Epithelial cell of proximal tubule (primary cell): ENCODE data around the gene TNNT3. TPM values are rescaled to one million over a fixed set of nuclear protein-coding genes. Genes with fewer than 3 reads are reported as not detected.

ENCODE experiments used
- DNase-seq: peaks from one replicate; pipeline ENCODE4 v3.0.0-alpha.2; 2011; ENCODE audit warnings: low read depth
- H3K4me3 ChIP-seq: 2 replicates; pipeline ENCODE4 v1.5.1; 2011; ENCODE audit warnings: low read depth, mild to moderate bottlenecking, low read length
- total RNA-seq: library from RNA; depleted of rRNA; stranded (reverse); fragments of >200 nt; gene quantifications from 2 replicates; pipeline ENCODE4 v1.2.3, GENCODE V29; 2015
- TF ChIP-seq, protein P1 (sequence below): conservative IDR thresholded peaks from 2 replicates; pipeline ENCODE4 v1.5.1; 2012; ENCODE audit warnings: low read depth, mild to moderate bottlenecking, low read length

TNNT3 gene
- total RNA-seq, 1 donor from 2014 or later = not detected

- TF ChIP-seq, protein P1, sequence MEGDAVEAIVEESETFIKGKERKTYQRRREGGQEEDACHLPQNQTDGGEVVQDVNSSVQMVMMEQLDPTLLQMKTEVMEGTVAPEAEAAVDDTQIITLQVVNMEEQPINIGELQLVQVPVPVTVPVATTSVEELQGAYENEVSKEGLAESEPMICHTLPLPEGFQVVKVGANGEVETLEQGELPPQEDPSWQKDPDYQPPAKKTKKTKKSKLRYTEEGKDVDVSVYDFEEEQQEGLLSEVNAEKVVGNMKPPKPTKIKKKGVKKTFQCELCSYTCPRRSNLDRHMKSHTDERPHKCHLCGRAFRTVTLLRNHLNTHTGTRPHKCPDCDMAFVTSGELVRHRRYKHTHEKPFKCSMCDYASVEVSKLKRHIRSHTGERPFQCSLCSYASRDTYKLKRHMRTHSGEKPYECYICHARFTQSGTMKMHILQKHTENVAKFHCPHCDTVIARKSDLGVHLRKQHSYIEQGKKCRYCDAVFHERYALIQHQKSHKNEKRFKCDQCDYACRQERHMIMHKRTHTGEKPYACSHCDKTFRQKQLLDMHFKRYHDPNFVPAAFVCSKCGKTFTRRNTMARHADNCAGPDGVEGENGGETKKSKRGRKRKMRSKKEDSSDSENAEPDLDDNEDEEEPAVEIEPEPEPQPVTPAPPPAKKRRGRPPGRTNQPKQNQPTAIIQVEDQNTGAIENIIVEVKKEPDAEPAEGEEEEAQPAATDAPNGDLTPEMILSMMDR = no peak
- no peak overlapping the region for H3K4me3 ChIP-seq
- no peak for DNase-seq
Observed at GRCh38 chr11:1969776-1970175, 50.3 kb downstream of the TNNT3 start.

DNA sequence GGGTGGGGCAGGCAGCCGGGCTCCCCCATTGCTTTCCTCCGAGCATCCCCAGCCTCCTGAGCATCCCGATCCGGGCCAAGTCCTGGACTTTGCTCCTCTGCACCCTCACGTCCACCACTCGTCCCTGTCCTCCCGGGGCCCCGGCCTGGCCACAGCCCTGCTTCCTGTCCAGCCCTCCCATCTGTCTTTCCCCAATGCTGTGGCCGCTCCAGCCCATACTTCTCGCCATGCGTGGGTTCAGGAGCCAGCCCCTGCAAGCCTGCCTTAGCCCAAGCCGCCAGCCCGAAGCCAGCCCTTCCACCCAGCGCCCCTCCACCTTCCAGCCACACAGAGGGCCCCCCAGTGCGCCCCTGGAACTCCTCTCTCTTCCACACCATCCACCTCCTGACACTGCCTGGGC lies 51.5 kb downstream of the TNNT3 start:
- TF ChIP-seq, protein P1 = no peak
- H3K4me3 ChIP-seq = no peak overlapping the region
- no peak for DNase-seq

DNA sequence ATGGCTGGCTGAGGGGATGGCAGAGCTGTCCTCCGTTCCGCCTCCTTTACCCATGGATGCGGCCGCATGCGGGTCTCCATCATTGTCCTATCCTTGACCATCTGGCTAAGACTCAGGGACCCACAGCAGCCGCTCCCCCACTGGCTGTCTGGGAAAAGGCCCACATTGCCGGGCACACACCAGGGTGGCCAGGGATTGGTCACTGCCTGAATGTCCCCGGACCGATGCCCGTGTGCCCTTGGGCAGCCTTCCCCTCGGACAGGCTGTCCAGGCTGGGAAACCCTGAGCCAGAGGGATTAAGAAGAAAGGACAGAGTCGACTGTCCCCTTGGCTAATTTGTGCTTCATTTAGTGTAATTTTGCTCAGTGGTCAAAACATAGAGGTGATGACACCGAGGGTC lies 55.7 kb downstream of the TNNT3 start:
- DNase-seq = no peak
- H3K4me3 ChIP-seq = no peak overlapping the region
- TF ChIP-seq, protein P1 = no peak

GRCh38 chr11:1978720-1979473 lies 59.4 kb downstream of the TNNT3 start:
- TF ChIP-seq, protein P1 = no peak
- H3K4me3 ChIP-seq = no peak overlapping the region
- no peak for DNase-seq

GRCh38 chr11:1979607-1980006 lies 60.1 kb downstream of the TNNT3 start:
- no peak for DNase-seq
- no peak overlapping the region for H3K4me3 ChIP-seq
- TF ChIP-seq, protein P1 = no peak

DNA sequence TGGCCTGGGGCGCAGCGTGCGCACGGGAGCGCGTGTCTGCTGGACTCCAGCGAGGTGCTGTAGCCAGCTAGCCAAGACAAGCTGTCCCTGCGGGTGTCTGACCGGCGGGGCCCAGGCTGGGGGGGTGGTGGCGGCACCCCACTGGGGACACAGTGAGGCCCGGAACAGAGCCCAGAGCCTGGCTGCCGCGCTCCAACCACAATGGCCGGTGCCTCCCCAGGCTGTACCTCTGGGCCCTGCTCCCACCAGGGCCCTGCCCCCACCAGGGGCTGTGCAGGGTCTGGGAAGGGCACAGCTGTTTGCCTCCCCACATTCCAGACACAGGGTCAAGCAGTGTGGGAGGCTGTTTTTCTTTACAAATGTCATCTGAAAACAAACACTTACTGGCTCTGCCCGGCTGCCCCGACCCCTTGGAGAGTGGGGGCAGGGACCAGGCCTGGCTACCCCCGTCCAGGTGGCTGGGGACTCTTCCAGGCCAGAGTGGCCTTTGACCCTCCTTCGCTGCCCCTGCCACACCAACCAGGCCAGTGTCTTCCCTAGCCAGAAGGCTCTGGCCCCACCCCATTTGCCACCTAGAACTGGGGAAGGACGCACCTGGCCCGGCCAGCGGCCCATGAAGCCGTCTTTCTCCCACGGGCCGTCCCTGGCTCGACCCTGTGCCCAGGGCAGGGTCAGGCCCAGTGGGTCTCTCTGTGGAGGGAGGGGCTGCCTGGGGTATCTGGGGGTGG lies 63.5 kb downstream of the TNNT3 start:
- no peak for DNase-seq
- no peak overlapping the region for H3K4me3 ChIP-seq
- TF ChIP-seq, protein P1 = no peak
